Left ventricle myocardium superior (tissue), 1 donor: Measurements from ENCODE around the gene PYROXD2. TPM values are rescaled to one million over a fixed set of nuclear protein-coding genes. Genes with fewer than 3 reads are reported as not detected.
"Not testable (repeated sequence)": the region's sequence is repeated elsewhere in the genome, so short reads cannot be mapped to it uniquely, and the experiment has no call there.

Experiments used
- ATAC-seq: fragments of 200-7000 bp; cut with Tn5 transposase; one replicate; pipeline ENCODE4 v1.9.1; 2020; ENCODE audit warnings: mild to moderate bottlenecking, moderate library complexity
- DNase-seq: peaks from one replicate; pipeline ENCODE4 v3.0.0-alpha.2; 2020
- intact Hi-C: fragments of 100-400 bp; cut with micrococcal nuclease; formaldehyde crosslinking; loops from one replicate; pipeline ENCODE4 v1.11.0; 2022
- microRNA-seq: library from miRNA; unstranded; fragments of <30 nt; microRNA quantifications from one replicate; pipeline ENCODE4 v1.2.0, GENCODE V29; 2020; ENCODE audit warnings: borderline number of aligned reads
- total RNA-seq: library from RNA; stranded (reverse); fragmentation: NEBNext Ultra II Directional; extraction: Animal tissue kit (Norgen Biotek cat#: 25700); gene quantifications from one replicate; pipeline ENCODE4 v1.2.1, GENCODE V29; 2021
- donor health status: DM: no; HTN: yes; CAD: no; lungs with severe emphysema.

Gene PYROXD2
- total RNA-seq, 1 donor from 2014 or later: 11.6 TPM

- ATAC-seq (no peak), DNase-seq (no peak)
- intact Hi-C loops: no loop called here
Observed at GRCh38 chr10:98346847-98347246, 68.1 kb downstream of the PYROXD2 start.

- ATAC-seq (peak; percentile 71), DNase-seq (peak; percentile 90)
- intact Hi-C loops: no loop called here
Observed at GRCh38 chr10:98344589-98345038, 70.4 kb downstream of the PYROXD2 start.

- ATAC-seq, DNase-seq, intact Hi-C loops: not testable (repeated sequence)
Observed at GRCh38 chr10:98341701-98342100, 73.3 kb downstream of the PYROXD2 start.

GRCh38 chr10:98340940-98341310, 74.1 kb downstream of the PYROXD2 start:
- intact Hi-C loops: no loop called here
- ATAC-seq (peak; percentile 69), DNase-seq (peak; percentile 72)

GRCh38 chr10:98340261-98340939, 74.6 kb downstream of the PYROXD2 start:
- ATAC-seq: peak; percentile 82
- DNase-seq: no peak
- intact Hi-C loops: no loop called here

- DNase-seq: no peak
- ATAC-seq: no peak
- intact Hi-C loops: no loop called here
Observed at GRCh38 chr10:98339799-98340198, 75.2 kb downstream of the PYROXD2 start.

- ATAC-seq: no peak
- intact Hi-C loops: no loop called here
Observed at GRCh38 chr10:98338896-98339295, 76.1 kb downstream of the PYROXD2 start.

GRCh38 chr10:98338318-98338717, 76.7 kb downstream of the PYROXD2 start:
- intact Hi-C loops: no loop called here
- peak; percentile 12 for ATAC-seq
- no peak for DNase-seq

More at GRCh38 chr10:98338896-98339295, 76.1 kb downstream of the PYROXD2 start:
- DNase-seq: no peak

GRCh38 chr10:98337484-98337883, 77.5 kb downstream of the PYROXD2 start:
- no peak for ATAC-seq
- DNase-seq: no peak
- intact Hi-C loops: no loop called here

Small RNAs within 50 kb of the gene (microRNA-seq; reads per million reads assigned to microRNA genes)
- 186 reads per million, percentile 51 among the genes with 10 or more reads in this experiment for gene MIR1287
- gene MIR4685: not detected

Other genes starting within 250 kb of the PYROXD2 start
- gene LOXL4, start 147.0 kb downstream of the PYROXD2 start, total RNA-seq: 0.47 TPM
- gene HPS1, start 31.8 kb upstream of the PYROXD2 start, total RNA-seq: 28.9 TPM